HPDE6-E6E7 (cell line): ENCODE data around the gene PI16.

Experiments used
- DNase-seq: peaks from one replicate; pipeline ENCODE4 v3.0.0; 2011; ENCODE audit warnings: missing footprints; ENCODE audit errors: extremely low spot score

PI16 gene

DNA sequence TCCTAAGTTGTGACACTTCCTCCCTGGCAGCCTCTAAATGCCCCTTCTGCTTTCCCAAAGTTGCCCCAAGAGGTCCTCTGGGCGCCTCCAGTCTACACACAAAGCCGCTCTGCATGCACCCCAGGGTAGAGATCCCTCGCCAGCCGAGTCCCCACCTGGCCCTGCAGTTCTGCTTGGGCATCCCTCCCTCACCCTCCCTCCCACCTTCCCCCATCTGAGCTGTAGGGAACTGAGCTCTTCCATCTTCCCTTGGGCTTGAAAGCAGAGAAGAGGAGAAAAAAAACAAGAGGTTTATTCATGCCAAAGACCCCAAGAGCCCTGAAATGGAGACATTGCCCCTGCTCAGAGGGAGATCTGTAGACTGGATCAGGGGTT, 45.2 kb downstream of the PI16 start:
- no peak for DNase-seq

DNA sequence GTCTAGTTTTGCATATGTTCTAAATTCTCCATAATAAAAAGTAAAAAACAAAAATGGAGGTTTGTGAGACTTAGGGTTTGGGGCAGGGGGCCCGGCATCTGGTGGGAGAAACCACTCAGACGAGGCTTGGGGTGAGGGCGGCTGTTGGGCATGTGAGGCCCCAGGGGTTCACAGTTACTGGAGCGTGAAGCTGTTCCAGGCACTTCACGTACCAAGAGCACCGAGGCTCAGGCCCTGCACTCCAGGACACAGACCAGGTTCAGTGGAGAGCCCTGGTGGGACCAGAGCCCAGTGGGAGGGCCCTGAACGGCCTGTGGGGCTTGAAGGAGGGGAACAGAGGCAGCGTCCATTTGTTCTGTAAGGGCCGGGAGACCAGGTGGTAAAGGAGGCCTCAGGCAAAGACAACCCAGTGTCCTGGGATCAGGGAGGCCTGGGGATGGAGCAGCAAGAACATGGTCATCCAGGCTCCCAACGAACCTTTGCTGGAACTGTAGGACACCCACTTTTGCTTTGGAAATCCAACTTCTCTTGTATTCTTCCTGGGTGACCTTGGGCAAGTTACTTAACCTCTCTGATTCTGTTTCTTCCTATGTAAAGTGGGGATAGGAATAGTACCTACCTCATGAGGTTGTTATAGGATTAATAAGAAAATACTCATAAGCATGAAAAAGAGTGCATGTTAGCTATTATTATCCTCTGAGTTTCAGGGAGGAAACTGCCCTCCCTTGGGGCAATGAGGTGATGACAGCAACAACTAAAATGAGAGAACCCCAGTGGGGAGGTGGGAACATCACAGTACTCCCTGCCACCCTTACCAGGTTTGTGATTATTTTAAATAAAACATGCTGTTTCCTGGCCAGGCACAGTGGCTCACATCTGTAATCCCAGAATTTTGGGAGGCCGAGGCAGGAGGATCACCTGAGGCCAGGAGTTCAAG, 49.8 kb downstream of the PI16 start:
- no peak for DNase-seq

DNA sequence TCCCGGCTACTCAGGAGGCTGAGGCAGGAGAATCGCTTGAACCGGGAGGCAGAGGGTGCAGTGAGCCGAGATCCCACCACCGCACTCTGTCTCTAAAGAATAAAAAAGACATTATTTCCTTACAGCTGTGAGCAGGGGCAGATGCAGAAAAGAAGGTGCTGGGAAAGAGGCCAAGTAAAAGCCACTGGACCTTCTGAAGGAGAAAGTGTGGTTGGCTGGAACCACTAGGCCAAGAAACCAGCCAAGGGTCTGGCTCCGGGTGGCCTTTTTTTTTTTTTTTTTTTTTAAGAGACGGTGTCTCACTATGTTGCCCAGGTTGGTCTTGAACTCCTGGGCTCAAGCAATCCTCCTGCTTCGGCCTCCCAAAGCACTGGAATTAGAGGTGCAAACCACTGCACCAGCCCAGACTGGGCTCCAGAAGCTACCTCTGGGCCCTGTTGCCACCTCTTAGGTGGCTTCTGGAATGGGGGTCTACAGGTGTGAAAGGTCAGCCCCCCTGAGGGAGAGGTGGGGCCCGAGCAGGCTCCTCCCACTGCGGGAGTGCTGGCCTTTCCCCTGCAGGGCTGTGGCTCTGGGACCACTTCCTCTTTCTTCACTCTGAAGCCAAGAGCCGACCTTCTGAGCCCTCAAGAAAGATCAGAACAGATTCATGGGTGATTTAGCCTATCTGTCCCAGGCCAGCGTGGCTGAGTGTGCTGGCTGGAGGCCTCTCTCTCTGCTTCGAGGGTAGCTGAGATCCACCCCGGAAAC, 50.7 kb downstream of the PI16 start, which contains the start of gene FGD2:
Gene FGD2, plus strand, starts transcription at position 595 of the 750 bp plus-strand sequence. CDS start 163 bp downstream, outside the sequence.
- DNase-seq: no peak

DNA sequence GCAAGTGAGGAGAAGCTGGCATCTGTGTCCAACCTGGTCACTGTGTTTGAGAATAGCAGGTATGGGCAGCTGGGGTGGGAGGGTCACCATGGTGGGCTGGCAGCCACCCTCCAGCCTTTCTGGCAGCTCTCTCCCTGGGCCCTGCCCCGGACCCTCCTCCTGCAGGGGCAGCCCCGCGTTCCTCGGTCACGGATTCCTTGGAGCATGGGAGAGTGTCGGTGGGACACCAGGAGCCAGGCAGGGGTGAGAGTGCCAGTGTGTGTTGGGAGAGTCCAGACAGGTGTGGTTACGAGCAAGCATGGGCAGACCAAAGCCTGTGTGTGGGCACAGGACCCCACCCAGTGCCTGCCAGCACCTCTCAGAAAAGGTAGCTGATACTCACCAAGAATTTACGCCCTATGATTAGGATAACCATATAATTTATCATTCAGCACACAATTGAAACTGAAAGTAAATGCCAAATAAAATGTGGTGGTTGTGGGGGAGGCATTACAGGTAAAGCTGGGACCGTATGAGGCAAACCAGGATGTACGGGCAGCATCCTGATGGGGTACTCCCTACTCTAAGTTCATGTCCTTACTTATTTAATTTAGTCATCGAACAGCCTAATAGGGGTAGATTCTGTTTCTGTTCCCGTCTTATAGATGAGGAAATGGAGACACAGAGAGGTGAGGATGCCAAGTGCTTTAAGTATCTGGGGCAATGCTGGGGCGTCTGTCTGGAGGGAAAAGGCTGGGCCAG, 51.5 kb downstream of the PI16 start:
- no peak for DNase-seq

DNA sequence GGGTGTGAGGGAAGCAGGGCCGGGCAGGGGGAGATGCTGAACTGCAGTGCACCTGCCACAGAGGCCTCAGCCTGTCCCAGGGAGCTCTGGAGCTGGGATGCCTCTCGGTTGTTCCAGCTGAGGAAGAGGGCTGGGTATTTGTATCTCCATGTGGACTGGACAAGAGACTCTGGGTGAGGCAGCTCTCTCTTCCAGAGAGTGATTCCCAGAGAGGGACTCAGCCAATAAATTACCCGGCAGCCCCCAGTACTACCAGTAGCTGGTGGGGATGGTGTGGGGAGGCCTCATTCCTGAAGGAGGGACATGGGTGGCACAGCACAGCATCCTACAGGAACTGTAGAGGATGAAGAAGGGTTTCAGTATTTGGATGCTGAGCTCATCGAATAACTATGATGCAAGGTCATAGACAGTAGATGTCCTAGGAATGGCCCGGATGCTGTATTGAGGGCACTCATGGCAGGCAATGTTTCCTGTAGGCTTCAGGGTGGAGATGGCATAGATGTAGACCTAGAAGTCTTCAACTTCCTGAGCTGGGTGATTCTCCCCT, 52.3 kb downstream of the PI16 start:
- DNase-seq: no peak

DNA sequence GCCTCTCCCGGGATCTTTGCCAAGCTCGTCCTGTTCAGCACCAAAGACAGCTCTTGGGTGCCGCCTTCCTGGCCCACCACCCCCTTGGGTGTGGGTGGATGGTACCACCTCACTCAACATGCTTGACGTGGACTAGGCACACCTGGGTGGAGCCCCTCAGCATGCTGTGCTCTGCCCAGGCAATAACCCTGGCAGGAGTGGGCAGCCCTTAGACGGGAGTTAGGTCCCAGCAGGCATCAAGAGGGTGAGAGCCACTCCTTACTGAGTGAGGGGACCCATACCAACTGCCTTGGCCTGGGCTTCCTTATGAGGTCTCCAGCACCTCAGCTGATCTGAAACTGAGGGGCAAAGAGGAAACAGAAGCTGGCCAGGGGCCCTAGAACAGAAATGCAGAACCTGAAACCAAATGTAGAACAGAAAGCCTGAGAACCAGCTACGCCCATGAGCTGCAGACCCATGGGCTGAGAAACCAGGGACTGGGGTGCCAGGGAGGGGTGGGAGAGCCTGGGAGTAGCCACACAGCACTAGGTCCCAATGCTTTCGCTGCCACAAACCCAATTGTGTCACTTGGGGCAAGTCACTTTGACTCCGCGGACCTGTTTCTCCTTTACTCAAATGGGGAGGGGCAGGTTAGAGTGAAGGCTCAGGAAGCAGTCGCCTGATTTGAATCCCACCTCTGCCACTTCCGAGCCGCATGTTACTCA, 53.0 kb downstream of the PI16 start:
- DNase-seq: no peak

DNA sequence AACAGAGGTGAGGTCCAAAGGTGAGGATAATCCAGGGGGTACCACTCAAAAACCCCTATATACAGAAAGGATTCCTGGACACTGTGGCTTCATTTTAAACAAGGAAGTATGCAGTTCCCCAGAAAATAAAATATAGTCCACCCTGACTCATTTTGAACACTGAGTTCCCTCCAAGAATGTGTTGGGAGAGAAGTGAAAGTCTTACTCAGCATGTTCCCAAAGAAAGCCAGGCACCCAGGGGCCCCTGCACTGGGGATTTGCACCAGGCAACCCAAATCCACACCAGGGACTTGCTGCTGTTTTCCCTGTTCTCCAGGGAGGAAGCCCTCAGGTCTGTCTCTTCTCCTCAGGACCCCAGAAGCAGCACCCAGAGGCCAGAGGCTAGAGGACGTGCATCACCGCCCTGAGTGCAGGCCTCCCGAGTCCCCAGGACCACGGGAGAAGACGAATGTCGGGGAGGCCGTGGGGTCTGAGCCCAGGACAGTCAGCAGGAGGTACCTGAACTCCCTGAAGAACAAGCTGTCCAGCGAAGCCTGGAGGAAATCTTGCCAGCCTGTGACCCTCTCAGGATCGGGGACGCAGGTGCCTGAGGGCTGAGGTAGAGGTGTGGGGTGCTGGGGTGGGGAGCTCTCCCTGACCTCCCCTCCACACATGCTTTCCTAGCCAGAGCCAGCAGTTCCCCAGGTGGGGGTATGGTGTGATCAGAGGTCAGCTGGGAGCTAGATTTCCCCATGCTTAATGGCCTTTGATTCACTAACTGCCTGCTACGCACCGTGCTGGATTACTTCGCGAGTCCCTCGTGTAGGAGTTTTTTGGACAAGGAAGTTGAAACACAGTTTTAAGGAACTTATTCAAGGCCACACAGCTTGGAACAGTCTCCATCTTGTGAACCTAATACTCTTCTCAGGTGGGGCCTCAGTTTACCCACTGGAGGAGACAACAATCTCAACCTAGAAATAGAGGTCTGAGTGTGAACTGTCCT, 54.2 kb downstream of the PI16 start:
- DNase-seq: no peak

DNA sequence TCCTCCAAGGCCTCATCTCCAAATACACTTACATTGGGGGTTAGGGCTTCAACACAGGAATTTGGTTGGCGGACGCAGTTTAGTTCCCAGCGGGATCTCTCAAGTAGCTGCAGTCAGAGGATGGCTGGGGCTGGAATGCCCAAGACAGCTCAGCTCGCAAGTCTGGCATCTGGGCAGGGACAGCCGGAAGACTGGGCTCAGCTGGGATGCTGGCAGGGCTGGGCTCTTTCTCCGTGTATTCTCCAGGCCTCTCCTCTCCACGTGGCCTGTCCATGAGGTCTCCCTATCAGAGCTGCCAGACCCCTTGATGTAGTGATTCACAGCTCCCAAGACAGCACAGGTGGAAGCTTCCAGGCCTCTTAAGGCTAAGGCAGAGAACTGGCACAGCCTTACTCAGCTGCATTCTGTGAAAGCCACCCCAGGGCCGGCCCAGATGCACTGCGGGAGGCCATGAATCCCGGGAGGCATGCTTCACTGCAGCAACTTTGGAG, 55.9 kb downstream of the PI16 start:
- no peak for DNase-seq

DNA sequence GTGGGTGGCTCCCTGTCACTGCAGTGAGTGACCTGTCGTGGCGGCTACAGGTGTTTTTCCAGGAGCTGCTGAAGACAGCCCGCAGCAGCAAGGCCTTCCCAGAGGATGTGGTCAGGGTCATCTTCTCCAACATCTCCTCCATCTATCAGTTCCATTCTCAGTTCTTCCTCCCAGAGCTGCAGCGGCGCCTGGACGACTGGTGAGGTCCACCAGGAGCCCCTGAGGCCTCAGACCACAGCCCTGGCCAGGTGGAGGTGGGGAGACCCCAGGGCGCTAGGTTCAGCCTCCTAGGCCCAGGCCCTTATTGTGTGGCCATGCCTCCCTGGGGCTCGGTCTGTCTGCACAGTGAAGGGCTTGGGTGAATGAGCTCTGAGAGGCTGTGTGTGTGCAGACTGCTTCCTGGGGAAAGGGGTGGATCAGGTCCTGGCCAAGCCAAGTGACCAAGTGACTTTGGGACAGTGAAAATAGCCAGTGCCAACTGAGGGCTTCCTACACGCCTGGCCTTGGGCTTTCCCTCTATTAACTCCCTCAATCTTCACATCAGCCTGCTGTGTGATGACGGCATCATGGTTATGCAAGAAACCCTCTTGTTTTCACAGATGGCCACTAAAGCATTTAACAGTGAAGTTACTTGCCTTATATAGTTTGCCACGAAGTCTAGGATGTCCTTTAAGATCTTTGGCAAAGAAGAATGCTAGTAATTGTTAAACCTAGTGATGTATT, 57.3 kb downstream of the PI16 start:
- no peak for DNase-seq

DNA sequence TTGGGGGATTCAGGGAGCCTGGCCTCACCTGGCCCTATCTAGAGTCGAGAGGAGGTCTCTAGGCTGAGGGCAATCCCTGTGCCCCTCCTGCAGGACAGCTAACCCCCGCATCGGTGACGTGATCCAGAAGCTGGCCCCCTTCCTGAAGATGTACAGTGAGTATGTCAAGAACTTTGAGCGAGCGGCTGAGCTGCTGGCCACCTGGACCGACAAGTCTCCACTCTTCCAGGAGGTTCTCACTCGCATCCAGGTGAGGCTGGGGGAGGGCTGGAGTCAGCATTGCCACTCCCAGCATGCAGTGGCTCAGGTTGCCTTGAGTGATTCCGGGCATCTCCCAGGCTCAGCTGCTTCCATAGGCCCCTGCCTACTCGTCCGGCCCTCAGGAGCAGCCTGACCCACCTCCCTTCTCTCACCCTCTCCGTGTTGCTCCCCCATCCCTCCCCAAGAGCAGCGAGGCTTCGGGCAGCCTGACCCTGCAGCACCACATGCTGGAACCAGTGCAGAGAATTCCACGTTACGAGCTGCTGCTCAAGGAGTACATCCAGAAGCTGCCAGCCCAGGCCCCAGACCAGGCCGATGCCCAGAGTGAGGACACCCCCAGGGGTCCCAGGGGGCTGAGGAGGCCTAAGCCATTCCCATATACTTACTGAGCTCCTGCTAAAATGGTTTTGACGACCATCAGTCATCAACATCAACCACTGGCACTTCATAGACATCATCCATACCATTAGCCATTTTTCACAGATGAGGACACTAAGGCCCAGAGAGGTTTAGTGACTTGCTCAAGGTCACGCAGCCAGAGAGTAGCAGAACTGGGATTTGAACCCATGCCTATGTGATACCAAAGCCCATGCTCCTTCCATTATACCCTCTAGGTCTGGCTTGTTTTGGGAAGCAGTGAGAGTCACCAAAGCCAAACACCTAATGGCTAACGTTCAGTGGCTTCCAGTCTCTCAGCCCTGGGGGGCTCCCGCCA, 59.3 kb downstream of the PI16 start:
- DNase-seq: no peak
